K562 (cell line): ENCODE data around the gene CLTA. TPM values are rescaled to one million over a fixed set of nuclear protein-coding genes. Genes with fewer than 3 reads are reported as not detected.

Source experiments
- CTCFL ChIP-seq: IDR thresholded peaks from 2 replicates; pipeline ENCODE4 v1.6.1; 2011; ENCODE audit warnings: borderline replicate concordance, low read depth, mild to moderate bottlenecking, moderate library complexity, low read length; ENCODE audit not compliant: insufficient read depth, poor library complexity, severe bottlenecking
- L3MBTL2 ChIP-seq: fragments of 450-650 bp; IDR thresholded peaks from 2 replicates; pipeline ENCODE4 v1.6.1; 2016; ENCODE audit warnings: mild to moderate bottlenecking, moderate library complexity
- LARP7 ChIP-seq: fragments of 450-650 bp; IDR thresholded peaks from 2 replicates; pipeline ENCODE4 v1.6.1; 2016
- MAZ ChIP-seq, 2 experiments: fragments of 450-650 bp in 1 of 2; sonication (generic) in 1 of 2; formaldehyde crosslinking; IDR thresholded peaks in 1 of 2; conservative IDR thresholded peaks in 1 of 2; 2 replicates each; pipeline versions ENCODE4 v1.4.0 to v1.5.0; 2020; ENCODE audit warnings: mild to moderate bottlenecking in 1 of 2, missing genetic modification reagents in 1 of 2
- NCOA4 ChIP-seq: fragments of 450-650 bp; IDR thresholded peaks from 2 replicates; pipeline ENCODE4 v1.6.1; 2018; ENCODE audit warnings: mild to moderate bottlenecking; ENCODE audit not compliant: partially characterized antibody
- NR2C2 ChIP-seq, 2 experiments: fragments of 200-800 bp in 1 of 2; sonication (Bioruptor generic) in 1 of 2; sonication (generic) in 1 of 2; formaldehyde crosslinking in 1 of 2; IDR thresholded peaks; 2 replicates each; pipeline versions ENCODE4 v1.6.1 to v1.8.0; 2016 to 2022; ENCODE audit warnings: mild to moderate bottlenecking in 1 of 2, missing compliant biosample characterization in 1 of 2, missing genetic modification characterization in 1 of 2, missing genetic modification reagents in 1 of 2
- RB1 ChIP-seq: fragments of 450-650 bp; IDR thresholded peaks from 2 replicates; pipeline ENCODE4 v1.6.1; 2017; ENCODE audit warnings: low read depth, mild to moderate bottlenecking
- RBM25 ChIP-seq: fragments of 200-400 bp; formaldehyde crosslinking; IDR thresholded peaks from 2 replicates; pipeline ENCODE4 v1.6.1; 2018; ENCODE audit warnings: low read length, low read depth, moderate library complexity; ENCODE audit not compliant: severe bottlenecking
- ZFP91 ChIP-seq: sonication (generic); formaldehyde crosslinking; IDR thresholded peaks from 2 replicates; pipeline ENCODE4 v1.8.0; 2022; ENCODE audit warnings: mild to moderate bottlenecking, missing genetic modification reagents
- ZNF253 ChIP-seq: fragments of 250-450 bp; sonication (Bioruptor Pico); conservative IDR thresholded peaks from 2 replicates; pipeline ENCODE4 v1.6.1; 2021; ENCODE audit warnings: mild to moderate bottlenecking
- ZNF280B ChIP-seq: fragments of 250-450 bp; sonication (Bioruptor Pico); IDR thresholded peaks from 2 replicates; pipeline ENCODE4 v1.5.1; 2021; ENCODE audit warnings: mild to moderate bottlenecking
- polyA plus RNA-seq, 8 experiments: library from polyadenylated mRNA; depleted of rRNA in 4 of 8; stranded (reverse) in 5 of 8; unstranded in 3 of 8; fragments of >200 nt; fragmentation: Nextera tagmentation in 2 of 8; fragmentation: Illumina TruSeq in 1 of 8; extraction: Ambion mirVana in 2 of 8; extraction: Trizol in 1 of 8; gene quantifications; 2 replicates each; pipeline versions ENCODE4 v1.2.1 to v1.2.3, GENCODE V29; 2011 to 2014; ENCODE audit warnings: inconsistent platforms in 1 of 8, missing spikeins in 1 of 8
- total RNA-seq, 7 experiments: library from RNA; depleted of rRNA in 6 of 7; stranded (reverse); fragments of >200 nt in 6 of 7; fragmentation: Illumina TruSeq in 2 of 7; extraction: Trizol in 2 of 7; gene quantifications; 2 replicates each; pipeline versions ENCODE4 v1.2.1 to v1.2.3, GENCODE V29; 2011 to 2021; ENCODE audit warnings: low replicate concordance in 1 of 7

Gene CLTA
- total and polyA plus RNA-seq, 9 of the 15 experiments (the other 6 are each of a cell fraction or from before 2014, with no cell fraction given) = 37.8 to 219 (median 144) TPM

GRCh38 chr9:36166168-36166927, 24.4 kb upstream of the CLTA start (continued):
- TF ChIP-seq RB1 (peak; percentile 61; the same call in 1 of the 2 replicates), NCOA4 (no peak), ZFP91 (CRISPR knock-in tag) (no peak), CTCFL (peak; percentile 3), LARP7 (no peak), L3MBTL2 (peak; percentile 57), NR2C2 (CRISPR knock-in tag; IDR thresholded peaks at IDR 0.05) (no peak), NR2C2 (tag; IDR thresholded peaks at IDR 0.05) (no peak), MAZ (CRISPR knock-in tag; conservative IDR thresholded peaks at IDR 0.05 in 1 of 2, IDR thresholded peaks at IDR 0.05 in 1 of 2) (peak; percentile 20 to 54; a peak in 2 of 4 replicates), ZNF253 (CRISPR knock-in tag) (no peak), RBM25 (peak; percentile 79), ZNF280B (CRISPR knock-in tag) (no peak)
- TF ChIP-seq, all 486 proteins: peak for 31
